HG02943 (cell line): ENCODE results near the gene PDS5B.

Source experiments
- ATAC-seq: cut with Tn5 transposase; IDR thresholded peaks from one replicate; pipeline ENCODE4 v1.9.1; 2021; ENCODE audit warnings: mild to moderate bottlenecking, low read depth, moderate library complexity; ENCODE audit not compliant: unreplicated experiment

PDS5B gene

DNA sequence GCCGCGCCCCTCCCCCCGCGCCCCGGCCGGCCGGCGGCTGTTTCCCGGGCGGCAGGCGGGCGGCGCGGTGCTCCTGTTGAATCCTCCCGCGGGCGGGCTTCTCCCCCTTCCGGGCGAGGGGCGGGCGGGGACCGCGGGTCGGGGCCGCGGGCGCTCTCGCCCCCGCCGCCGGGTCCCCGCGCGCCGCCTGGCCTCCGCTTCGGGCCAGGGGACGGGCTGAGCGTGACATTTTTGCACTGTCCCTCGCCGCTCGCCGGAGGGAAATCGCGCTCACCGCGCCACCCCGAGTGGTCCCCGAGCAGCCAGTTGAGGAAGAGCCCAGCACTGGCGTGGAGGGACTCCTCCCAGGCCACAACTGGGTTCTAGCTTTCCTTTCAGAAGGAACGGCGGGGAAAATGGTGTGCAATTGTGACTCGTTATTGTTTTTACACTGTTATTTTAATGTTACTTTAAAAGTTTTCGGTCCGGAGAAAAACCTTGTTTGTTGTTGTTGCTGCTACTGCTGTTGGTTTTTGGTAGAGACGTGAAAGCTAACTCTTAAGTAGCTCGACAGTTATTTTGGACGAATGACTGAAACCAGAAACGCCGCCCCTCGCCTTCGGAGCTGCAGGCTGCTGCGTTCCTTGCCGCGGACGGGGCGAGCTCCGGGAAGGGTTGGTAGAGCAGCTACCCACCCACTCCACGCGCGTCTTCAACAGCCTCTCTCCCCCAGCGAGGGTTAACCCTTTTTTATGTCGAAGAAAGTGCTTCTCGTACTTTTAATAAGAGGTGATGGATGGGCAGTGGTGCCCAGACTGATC, 959 bp downstream of the PDS5B start:
- peak; percentile 28 for ATAC-seq

DNA sequence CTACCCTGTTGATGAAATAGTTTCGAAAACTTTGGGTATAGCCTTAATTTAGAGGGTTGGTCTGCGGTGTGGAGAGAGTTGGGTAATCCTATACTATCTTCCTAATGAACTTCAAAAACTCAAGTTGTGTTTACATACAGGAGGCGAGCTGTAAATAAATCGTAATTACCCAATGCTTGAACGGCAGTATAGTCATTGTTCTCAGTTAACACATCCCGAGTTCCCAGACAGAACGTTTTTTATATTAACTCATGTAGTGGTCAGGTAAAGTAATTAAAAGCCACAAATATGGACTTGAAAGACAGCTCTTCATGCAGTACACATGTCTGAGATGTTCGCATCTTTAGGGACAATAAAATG, 1.5 kb downstream of the PDS5B start:
- no peak for ATAC-seq

DNA sequence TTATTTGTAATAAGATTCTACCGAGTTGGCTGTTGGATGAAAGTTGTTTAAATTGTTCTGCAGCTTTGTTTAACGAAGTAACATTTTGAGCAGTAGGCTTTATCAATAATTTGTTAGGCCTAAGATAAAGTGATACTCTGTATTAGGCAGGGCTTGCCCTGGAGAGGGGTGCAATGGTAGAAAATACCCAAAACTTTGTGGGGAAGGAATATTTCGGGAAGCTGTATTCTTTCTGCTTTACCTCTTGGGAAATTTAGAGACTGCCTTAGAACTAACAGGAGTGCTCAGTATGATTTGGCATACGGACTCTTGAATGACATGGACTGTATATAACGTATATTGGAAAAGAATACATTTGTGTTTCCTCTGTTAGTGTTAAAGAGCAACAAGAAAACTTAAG, 2.5 kb downstream of the PDS5B start:
- no peak for ATAC-seq

DNA sequence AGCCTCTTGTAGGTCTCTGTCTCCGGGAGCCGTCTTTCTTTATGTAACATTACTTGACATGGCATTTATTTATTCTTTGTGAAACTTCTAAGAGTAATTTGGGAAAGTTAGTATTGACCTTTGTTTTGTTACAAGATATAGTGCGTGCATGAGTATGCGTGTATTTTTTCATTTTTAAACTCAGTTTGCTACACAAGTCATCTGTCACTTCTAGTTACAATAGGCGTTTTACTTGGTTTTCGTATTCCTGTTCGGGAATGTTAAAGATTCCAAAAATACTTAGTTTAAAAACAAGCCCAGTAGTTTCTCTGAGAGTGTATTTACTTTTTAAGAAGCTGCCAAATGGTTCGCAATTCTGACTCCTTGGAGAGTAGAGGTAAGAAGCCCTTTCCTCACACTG, 3.2 kb downstream of the PDS5B start:
- ATAC-seq: no peak

DNA sequence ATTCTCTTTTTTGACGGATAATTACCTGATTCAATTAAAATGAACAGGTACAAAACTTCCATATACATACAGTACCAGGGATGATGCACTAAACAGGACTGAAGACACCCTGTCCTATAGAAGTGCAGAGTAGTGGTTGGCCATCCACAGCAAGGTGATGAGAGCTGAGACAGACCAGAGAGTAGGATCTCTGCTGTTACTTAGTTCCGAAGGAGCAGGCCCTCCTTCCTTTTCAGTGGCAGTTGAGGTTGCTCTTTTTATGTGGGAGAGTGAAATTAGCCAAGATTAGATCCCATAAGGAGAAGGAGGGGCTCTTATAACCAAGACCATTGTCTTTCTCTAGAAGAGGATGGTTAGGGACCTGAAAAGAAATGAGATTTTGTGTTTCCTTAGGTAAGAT, 4.0 kb downstream of the PDS5B start:
- no peak for ATAC-seq

DNA sequence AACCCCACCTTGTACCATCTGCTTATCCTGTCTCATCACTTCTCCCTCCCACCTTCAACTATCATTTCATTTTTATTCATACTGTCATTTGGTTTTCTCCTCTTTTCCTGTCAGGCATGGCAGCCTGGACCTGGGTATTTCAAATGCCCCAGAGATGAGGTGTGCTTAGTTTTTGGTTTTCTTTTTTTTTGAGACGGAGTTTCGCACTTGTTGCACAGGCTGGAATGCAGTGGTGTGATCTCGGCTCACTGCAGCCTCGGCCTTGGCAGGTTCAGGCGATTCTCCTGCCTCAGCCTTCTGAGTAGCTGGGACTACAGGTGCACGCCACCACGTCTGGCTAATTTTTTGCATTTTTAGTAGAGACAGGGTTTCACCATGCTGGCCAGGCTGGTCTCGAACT, 5.8 kb downstream of the PDS5B start:
- no peak for ATAC-seq

DNA sequence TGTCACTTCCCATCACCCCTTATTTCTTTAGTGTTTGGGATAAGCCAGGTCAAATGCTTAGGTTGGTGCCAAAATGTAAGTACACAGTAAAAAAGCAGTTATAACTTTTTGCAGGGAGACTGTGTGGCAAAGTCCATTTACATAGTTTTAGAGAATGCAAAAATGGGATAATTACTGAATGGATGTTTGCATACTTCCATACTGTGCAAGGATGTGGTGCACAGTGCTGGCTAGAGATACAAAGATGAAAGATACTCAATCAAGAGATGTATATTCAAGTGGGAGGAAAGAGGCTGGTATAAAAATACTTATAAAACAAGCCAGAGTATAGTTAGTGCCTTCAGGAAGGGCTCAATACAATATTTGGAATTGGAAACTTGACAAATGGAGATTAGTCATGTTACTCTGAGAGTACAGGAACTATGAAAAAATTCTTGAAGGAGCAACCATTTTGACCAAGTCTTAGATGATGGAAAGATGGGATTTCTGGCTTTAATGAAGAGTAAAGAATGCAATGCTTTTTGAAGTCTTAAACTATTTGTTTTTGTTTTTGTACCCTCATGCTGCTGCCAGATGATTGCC, 8.0 kb downstream of the PDS5B start:
- no peak for ATAC-seq

DNA sequence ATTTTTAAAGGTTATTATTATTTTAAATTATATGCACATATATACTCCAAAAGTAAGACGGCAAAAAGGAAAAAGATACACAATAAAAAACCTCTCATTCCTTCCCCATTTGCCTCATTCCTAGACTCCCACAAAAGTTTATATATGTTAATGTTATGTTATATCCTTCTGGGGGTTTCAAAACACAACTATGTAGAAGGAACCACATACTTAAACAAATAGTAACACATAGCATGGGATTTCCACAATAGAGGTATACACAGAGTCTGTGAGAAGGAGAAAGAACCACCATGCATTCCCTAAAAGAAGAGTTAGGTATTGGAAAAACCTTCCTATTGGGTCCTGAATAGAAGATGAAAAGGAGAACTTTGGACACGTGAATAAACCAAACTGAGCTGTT, 9.1 kb downstream of the PDS5B start:
- ATAC-seq: no peak

DNA sequence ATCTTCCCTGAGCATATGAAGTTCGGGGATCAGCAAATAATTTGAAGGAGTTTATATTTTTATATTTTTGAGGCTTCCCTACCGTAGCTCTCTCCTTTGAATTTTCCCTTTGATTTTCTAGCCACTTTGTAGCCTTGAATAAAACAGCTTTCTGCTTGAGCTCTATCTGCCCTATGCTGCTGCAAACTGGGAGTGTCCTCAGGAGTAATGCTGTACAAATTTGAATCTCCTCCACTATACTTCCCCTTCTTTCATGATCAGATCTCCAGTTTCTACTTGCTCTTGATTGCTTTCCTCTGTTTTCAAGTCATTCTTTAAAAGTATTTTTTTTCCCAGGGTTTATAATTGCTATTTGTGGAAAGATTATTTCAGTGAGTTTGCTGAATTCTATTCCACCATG, 14.6 kb downstream of the PDS5B start:
- no peak for ATAC-seq

DNA sequence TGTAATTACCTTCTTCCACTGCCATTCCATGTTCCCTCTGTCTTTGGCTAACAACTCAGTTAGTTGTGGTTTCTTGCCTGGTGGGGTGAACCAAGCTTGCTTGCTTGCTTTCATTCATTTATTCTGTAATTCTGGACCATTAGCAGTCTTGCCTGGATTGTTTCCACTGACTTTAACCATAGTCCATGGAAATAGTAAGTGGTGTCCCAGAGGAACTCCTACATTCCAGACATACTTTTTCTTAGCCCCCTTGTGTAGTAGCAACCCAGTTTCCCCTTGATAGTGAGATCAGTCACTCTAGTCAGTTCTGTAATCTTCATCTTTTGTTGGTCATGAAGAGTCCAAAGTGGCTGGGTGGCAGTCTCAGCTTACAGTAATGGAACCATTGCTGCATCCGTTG, 23.2 kb downstream of the PDS5B start:
- ATAC-seq: no peak

DNA sequence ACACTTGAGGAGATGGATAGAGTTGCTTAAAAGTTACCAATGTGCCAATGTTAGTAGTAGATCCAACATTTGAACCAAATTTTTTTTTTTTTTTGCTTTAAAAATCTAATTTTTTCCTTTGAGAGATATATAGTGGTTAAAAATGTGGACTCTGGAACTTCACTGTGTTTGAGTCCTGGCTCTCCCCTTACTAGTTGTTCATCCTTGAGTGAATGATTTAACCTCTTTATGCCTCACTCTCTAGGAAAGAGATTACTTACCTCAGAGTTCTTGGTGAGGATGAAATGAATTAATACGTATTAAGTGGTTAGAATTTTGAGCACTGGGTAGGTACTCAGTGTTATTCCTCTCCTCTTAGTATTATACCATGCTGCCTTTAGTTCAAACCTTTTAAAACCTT, 24.3 kb downstream of the PDS5B start:
- ATAC-seq: no peak

DNA sequence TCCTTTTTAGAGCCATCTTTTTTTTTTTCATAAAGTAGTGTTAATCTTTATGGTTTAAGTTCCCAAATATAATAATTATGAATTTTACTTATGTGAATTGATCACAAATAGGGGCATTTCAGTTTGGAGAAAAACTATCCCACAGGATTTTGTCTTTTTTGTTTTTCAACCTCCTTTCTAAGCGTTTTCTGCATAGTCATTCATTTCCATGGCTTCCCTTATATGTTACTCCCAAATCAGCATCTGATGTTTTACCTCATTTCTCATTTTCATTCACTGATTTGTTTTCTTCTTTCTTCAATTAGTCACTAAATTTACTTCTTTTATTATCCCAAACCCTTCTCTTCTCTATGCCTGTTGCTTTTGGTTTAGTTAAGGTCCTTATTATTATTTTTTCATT, 24.7 kb downstream of the PDS5B start:
- ATAC-seq: no peak

DNA sequence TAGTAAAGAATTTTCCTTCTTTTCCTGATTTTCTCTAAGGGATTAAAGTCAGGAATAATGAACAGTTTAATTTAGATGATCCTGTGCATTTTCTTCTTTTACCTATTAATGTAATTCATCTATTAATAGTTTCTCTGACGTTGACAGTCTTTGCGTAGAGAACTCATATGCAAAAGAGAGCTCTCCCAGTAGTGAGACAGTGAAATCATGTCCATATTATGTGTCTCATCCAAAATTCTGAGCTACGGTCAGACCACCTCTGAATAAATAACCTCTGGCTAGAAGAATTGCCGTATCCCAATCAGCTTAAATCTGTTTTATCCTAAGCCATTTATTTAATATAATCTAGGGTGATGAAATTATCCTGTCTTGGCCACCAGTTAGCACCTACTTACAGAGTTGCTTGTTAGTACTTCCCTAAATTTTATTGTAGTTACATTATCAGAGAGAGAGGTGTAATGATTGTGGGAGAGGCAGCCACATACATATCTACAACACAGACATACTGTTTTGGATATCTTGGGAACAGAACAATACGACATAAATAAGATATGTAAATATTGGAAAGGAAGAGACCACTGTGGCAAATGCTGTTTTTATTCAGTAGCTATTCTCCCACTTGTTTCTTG, 30.7 kb downstream of the PDS5B start:
- no peak for ATAC-seq

DNA sequence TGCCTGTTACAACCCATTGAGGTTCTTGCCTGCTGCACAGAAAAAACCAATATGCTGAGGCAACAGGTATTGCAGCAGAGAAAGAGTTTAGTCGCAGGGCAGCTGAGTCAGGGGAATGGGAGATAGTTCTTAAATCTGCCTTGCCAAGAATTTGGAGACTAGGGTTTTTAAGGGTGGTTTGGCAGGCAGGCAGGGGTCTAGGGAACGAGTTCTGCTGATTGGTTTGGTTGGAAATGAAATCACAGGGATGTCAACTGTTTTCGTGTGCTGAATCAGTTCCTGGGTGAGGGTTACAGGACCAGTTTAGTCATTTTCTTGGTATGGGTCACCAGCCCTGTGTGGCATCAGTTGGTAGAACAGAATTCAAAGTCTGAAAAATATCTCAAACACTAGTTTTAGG, 36.6 kb downstream of the PDS5B start:
- no peak for ATAC-seq

DNA sequence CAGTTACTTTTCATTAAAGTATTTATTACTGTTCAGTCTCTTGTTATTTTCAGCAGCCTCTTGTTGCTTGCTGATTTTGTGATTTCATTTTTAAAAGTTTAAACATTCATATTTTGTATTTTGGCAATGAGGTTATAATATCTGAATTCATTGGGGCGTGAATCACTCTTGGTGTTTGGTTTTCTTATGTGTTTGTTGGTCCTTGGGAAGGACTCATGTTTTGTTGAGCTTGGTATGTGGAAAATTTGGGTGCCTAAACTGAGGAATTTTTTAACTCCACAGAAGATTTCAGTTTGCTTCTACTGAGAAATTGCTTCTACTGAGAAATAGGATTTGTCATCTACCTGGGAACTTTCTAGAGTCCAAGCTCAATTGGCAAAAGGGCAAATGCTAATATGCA, 38.2 kb downstream of the PDS5B start:
- no peak for ATAC-seq

DNA sequence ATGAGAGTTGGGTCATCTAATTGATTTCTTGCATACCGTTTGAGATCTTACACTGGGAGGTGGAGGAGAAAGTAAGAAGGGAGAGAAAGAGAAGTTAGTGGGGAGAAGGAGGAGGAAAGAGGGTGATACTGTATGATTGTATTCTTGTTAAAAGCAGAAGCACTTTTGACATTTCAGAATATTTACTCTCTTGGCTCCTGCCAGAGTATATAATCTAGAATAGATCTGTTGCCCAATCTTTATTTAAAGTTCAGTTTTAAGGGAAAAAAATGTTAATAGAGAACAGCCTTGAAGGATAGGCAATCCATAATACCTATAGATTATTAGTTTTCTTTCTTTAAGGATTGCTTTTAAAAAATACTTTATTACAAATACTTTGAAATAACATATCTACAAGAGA, 41.5 kb downstream of the PDS5B start:
- no peak for ATAC-seq

DNA sequence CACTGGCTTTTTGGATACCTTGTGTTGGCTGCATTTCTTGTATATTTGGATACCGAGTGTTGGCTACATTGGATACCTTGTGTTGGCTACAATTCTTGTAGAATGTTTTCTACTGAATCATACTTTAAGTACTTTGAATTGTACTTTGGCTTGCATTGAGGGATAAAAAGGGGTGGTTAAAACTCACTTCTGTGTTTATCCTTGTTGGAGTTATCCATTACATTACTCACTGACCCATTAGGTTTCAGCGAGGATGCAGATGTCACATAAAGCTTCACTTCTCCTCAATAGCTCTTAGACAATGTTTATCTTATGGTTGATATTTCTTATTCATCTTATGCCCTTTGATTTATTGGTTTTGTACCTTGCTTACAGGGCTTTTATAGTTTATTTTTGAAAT, 43.1 kb downstream of the PDS5B start:
- no peak for ATAC-seq

DNA sequence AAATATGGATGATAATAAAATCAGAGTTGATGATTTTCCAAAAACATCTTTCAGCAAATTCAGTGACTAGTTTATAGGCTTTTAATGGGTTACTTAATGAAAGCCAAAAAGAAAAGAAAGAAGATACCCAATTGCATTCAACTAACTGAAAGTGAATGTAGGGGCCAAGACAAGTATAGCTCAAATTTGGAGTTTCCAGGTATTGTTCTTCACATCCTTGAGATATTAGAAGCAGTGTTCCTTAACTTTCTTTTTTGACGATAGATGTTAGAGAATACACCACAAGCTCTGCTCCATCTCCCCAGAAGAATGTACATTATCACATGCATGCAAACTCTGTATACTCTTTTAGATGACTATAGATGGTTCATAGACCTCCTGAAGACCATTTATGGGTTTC, 43.6 kb downstream of the PDS5B start:
- no peak for ATAC-seq

DNA sequence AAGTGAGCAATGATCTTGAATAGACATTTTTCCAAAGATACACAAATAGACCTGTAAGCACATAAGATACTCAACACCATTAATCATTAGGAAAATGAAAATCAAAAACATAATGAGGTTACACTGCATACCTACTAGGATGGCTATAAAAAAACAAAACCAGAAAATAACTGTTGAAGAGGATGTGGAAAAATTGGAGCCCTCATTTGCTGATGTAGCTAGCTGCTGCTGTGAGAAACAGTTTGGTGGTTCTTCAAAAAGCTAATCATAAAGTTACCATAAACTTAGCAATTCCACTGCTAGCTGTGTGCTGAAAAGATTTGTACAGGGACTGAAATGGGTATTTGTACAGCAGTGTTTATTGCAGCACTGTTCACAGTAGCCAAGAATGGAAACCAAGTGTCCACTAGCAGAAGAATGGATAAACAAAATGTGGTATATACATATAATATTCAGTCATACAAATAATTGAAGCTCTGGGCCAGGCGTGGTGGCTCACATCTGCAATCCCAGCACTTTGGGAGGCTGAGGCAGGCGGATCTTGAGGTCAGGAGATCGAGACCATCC, 46.2 kb downstream of the PDS5B start:
- ATAC-seq: no peak

DNA sequence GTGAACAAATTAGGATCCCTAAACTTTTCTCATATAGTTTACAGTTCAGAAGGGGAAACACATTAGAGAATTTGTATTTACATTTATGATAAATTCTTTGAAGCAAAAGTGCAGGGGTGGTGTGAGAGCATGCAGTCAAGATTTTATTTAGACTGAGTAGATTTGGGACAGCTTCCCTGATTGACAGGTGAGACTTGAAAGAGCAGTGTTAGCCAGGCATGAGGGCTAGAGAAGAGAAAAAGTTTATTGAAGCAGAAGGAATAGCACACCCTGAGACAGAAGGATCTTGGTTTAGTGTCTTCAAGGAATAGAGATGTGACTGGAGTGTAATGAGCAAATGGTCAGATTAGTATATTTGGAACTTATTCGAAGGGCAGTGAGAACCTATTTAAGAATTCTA, 50.5 kb downstream of the PDS5B start:
- ATAC-seq: no peak

DNA sequence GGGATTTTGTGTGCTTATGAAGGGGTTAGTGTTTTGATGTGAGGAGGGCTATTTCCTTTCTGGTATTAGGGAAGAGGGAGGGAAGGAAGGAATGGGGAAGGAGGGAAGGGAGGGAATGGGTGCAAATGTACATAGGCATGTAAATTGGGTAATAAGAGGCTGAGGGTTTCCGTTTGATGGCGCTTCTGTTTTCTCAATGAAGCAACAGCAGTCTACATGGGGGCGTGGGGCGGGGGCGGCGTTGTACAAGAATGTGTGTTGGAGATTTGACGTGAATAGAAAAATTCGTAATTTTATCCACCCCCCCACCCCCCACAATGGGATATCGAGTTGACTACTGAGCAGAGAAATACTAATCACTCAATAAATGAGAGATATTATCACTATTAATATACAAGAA, 52.5 kb downstream of the PDS5B start:
- ATAC-seq: no peak
